NCI-H345 (cell line): ENCODE measurements around the gene POLRMT.
A peak's percentile ranks its signal among the peaks of the same experiment; 100 is the strongest.

Experiments used
- DNase-seq: peaks from one replicate; lab custom pipeline; 2025; lab: John Stamatoyannopoulos, UW

The POLRMT gene

GRCh38 chr19:662962-663681 is 29.8 kb upstream of the POLRMT start, which contains the start of gene RNF126:
TSS of gene RNF126 (minus strand) at chr19:663214. CDS start at chr19:663121, 93 bp downstream.
- DNase-seq = peak; percentile 94

GRCh38 chr19:662207-662961 is 29.0 kb upstream of the POLRMT start:
- peak; percentile 15 for DNase-seq

GRCh38 chr19:661427-662196 is 28.3 kb upstream of the POLRMT start:
- DNase-seq = no peak

- DNase-seq = no peak
These were observed 27.6 kb upstream of the POLRMT start for GRCh38 chr19:660793-661426.

GRCh38 chr19:658916-659839 is 25.8 kb upstream of the POLRMT start:
- no peak for DNase-seq

GRCh38 chr19:658059-658839 is 24.9 kb upstream of the POLRMT start:
- no peak for DNase-seq

GRCh38 chr19:657611-658010 is 24.3 kb upstream of the POLRMT start:
- no peak for DNase-seq

GRCh38 chr19:656751-657559 is 23.6 kb upstream of the POLRMT start:
- no peak for DNase-seq

- no peak for DNase-seq
These were observed 22.4 kb upstream of the POLRMT start for GRCh38 chr19:655691-656090.

GRCh38 chr19:653425-653824 is 20.1 kb upstream of the POLRMT start:
- no peak for DNase-seq

GRCh38 chr19:652467-653389 is 19.4 kb upstream of the POLRMT start:
- no peak for DNase-seq

GRCh38 chr19:651991-652390 is 18.7 kb upstream of the POLRMT start:
- DNase-seq = no peak

GRCh38 chr19:651114-651818 is 17.9 kb upstream of the POLRMT start:
- DNase-seq = no peak

- DNase-seq = no peak
These were observed 16.8 kb upstream of the POLRMT start for GRCh38 chr19:650121-650520.

GRCh38 chr19:648904-649801 is 15.8 kb upstream of the POLRMT start:
- no peak for DNase-seq

GRCh38 chr19:648305-648704 is 15.0 kb upstream of the POLRMT start:
- no peak for DNase-seq
